GM21723 (cell line): ENCODE results near the gene NRIP3.

ENCODE experiments used
- ATAC-seq: cut with Tn5 transposase; IDR thresholded peaks from one replicate; pipeline ENCODE4 v1.9.1; 2021; ENCODE audit warnings: mild to moderate bottlenecking, moderate library complexity; ENCODE audit not compliant: unreplicated experiment

Gene NRIP3

DNA sequence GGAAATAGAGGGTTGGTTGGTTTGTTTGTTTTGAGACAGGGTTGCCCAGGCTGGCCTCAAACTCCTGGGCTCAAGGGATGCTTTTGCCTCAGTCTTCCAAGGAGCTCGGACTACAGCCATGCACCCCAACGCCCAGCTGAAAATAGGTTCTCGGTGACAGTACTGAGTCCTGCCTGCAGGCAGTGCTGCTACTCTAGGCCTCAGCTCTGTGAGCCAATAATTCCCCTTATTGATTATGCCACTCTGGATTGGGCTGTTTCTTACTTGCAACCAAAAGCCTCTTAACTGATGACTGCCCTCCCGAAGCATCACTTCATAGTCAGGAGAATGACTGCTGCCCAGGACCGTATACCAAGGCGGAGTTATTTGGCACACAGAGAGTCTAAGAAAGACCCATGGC, 69.9 kb downstream of the NRIP3 start:
- ATAC-seq = no peak

DNA sequence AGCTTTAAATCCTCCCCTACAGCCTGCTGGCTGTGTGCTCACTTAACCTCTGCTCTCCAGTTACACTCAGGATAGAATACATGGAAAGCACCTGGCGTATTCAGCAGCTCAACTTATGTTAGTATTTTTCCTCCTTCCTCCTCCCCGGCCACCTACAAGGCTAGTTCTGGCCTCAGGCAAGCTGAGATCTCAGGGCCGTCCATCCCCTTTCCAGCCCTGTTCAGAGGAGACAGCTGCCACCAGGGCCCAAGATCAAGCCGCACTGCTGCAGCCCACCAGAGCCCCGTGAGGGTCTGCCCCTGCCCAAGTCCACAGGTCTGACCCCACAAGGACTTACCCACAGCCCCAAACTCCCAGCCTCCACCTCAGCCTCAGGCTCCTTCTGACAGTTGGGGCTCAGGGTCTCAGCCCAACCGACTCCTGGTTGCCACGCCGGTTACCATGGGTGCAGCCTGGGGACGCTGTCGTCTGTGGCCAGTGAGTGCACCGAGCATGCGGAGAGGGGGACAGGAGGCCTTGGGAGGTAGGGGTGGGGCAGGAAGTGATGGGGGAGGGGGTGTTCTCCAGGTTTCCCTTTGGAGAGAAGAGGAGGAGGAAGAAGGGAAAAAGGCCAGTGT, 71.1 kb downstream of the NRIP3 start, which contains the start of gene C11orf16:
C11orf16 (minus strand) TSS at position 384 of the 617 bp plus-strand sequence. CDS start 639 bp downstream, outside the sequence.
- no peak for ATAC-seq
